NCI-H1105 treated with DMSO at 0.1 percent for 48 hours (cell line): ENCODE data around the gene PGGHG.
"Not testable (repeated sequence)": the region's sequence is repeated elsewhere in the genome, so short reads cannot be mapped to it uniquely, and the experiment has no call there.

Source experiments
- DNase-seq: peaks from one replicate; lab custom pipeline; 2025; lab: John Stamatoyannopoulos, UW

PGGHG gene

DNA sequence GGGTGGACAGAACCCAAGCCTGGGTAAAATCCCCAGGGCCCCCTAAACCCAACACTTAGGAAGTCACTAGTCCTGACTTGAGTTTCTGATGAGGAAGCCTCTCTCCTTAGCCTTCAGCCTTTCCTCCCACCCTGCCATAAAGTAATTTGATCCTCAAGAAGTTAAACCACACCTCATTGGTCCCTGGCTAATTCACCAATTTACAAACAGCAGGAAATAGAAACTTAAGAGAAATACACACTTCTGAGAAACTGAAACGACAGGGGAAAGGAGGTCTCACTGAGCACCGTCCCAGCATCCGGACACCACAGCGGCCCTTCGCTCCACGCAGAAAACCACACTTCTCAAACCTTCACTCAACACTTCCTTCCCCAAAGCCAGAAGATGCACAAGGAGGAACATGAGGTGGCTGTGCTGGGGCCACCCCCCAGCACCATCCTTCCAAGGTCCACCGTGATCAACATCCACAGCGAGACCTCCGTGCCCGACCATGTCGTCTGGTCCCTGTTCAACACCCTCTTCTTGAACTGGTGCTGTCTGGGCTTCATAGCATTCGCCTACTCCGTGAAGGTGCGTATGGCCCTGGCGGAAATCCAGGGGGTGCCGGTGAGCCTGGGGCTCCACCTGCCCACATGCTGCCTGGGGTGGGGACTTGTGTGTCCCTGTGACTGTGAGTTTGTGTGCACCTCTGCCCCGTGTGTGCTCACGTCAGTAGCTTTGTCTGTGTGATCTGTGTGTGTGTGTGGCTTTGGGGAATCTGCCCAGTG, 25.0 kb downstream of the PGGHG start, which contains the start of gene IFITM1:
IFITM1 (plus strand) TSS at position 254 of the 767 bp plus-strand sequence; CDS start at position 385, 131 bp downstream.
- DNase-seq = no peak

DNA sequence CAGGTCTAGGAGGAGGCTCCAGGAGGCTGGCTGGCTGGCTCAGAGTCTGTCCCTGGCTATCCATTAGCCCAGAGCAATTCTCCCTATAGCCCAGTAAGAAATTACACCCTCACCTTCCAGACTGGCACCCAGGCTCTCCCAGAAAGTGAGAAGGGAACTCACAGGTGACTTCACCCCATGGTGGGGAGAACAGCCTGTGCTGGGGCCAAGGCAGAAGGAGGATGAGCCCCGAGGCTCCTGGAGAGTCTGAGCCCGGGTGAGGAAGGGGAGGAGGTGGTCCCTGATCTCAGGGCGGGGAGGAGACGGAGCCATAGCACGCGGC, 25.6 kb downstream of the PGGHG start:
- DNase-seq = not testable (repeated sequence)

DNA sequence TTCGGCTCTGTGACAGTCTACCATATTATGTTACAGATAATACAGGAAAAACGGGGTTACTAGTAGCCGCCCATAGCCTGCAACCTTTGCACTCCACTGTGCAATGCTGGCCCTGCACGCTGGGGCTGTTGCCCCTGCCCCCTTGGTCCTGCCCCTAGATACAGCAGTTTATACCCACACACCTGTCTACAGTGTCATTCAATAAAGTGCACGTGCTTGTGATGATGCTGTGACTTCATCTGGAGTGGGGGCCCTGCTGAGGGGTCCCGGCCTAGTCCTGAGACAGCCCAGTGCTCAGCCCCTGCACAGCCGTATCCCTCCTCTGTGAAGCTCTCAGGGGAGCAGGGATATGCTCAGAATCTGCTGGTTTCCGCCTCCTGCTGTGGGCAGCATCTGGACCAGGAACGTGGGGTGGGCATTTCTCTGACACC, 26.1 kb downstream of the PGGHG start:
- no peak for DNase-seq

DNA sequence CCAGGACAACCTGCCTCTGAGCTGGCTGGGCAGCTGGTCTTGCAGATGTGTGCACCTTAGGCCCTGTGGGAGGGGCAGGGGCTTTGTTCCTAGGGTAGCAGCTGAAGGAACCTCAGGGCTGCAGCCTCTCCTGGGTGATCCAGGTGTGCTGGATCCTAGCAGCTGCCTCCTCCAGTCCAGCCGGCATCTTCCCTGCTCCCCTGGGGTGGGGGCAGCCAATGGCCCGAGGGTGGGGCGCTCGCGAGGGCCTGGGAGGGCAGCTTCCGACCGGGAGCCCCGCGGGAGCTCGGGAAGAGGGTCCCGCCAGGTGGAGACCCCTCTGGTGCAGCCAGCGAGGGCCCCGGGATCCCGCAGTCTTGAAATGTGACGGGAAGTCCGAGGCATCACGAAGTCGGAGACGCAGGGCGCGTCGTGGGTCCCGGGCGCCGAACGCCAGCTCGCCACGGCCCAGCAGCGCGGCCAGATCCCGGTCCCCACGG, 26.6 kb downstream of the PGGHG start:
- DNase-seq = no peak

DNA sequence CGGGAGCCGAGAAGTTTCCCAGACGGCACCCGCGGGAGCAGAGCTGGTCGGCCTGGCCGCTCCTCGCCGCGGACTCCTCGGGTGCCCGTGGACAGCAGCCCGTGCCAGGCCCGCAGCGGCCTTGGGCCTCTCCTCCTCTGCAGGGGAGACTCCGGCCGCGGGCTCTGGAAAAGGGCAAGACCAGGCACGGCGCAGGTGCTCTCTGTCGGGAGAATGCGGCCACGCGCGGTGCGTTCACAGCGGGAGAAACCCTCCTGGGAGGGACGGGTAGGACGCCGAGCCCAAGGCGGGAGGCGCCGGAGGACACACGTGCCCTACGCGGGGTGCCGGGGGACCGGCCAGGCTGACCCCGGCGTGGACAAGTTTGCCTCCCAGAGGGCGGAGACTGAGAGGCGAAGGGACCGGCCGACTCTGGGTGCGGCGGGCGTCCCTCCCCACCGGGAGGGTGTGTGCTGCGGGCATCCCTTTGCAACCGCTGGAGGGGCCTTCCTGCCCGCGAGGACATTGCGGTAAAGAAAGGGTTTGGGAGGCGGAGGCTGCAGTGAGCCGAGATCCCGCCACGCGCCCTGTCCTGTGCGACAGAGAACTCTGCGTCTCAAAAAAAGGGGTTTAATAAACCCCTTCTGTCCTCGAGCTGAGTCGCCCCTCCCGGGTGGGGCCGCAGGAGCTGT, 27.2 kb downstream of the PGGHG start:
- no peak for DNase-seq

DNA sequence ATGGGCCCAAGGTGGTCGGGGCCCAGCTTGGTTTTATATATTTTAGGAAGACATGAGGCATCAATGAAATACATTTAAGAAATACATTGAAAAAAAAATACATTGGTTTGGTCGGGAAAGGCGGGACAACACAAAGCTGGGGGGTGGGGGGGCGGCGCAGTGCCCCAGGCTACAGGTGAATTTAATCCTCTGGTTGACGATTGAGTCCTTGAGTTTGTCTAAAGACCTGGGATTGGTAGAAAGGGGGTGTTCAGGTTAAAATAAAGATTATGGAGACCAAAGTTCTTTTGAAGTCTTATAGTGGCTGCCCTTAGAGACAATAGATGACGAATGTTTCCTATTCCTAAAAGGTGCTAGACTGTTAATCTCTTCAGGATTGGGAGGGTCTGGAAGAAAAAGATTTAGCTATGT, 28.0 kb downstream of the PGGHG start:
- DNase-seq = no peak

DNA sequence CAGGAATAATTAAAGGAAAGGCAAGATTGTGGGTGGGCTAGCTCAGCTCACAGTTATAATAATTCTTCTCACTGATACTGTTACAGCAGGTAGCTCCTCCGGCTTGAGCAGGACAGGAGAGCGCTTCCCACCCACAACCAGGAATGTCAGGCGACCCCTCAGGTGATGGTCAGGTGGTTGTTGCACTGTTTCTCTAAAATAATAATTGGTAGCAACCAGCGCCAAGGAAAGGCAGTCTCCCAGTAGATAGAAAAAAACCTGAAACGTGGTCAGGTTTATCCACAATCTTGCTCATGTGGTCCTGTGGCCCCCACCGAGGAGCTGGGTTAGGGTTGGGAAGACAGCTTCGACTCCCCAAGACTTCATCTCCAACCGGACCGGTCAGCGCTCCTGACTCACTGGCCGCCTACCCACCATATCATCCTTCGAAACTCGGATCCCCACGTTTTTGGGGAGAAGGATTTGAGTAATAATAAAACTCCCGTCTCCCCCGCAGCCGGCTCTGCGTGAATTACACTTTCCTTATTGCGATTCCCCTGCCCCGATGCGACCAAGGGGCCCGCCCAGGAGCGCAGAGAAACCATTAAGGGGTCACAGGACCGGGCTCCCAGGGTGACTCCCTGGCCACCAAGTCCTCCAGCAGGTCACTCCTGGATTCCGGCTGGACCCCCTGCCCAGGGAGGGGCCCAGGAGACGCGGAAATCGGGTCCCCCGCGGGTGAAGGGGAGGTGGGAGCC, 28.9 kb downstream of the PGGHG start:
- not testable (repeated sequence) for DNase-seq

DNA sequence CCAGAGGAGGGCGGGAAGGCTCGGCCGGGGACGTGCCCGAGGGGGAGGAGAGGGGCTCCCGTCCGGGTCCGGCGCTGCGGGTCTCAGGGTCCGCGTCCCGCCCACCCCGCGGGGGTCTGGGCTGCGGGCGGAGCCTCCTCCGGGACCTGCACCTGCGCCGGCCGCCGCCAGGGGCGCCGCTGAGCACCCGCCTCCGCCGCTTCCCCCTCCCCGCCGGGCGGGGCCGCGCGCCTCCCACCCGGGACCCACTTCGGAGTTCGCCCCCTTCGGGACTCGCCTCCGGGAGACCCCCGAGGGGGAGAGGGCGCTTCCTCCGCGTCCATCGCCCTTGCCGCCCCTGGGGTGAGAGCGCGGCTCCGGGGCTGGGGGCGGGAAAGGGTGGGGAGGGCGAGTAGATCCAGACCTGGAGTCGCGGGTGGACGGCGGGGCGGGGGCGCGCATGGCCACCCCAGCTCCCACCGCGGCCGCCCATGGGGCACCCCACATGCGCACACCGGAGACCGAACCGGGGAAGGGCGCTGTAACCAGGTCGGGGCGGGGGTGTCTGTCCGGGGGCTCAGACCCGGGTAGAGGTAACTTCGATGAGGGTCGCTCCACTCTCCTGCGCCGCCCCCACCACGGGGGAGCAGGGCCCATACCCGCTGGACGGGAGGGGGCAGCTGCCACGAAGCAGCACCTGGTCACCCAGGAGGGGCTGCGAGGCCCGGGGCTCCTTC, 29.6 kb downstream of the PGGHG start:
- DNase-seq = not testable (repeated sequence)

DNA sequence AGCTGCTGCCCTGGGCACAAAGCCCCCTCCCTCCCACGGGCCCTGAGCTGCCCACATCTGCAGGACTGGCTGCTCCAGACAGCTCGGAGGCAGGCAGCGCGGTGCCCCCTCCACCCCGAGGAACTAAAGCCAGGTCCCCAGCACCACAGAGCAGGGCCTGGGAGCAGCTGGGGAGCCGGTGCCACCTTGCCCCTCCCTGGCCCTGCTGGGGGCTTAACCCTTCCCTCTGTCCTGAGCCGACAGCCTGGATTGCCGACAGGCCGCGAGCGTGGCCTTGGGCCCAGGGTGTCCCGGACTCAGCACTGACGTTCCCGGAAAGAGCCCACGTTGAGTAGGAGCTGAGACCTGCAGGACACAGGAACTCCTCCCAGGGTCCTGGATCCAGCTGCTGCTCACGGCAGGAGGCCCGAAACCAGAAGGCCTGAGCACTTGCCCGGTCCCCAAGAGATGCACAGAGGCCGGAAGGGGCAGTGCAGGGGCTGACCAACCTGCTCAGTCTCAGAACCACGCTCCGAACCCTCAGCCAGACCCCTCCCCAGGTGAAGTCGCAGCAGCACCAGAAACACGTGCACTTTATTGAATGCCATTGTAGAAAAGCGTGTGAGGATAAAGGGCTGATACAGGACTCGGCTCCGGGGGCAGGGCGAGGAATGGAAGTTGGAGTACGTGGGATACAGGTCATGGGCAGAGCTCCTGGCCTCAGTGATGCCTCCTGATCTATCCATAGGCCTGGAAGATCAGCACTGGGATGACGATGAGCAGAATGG, 30.4 kb downstream of the PGGHG start:
- not testable (repeated sequence) for DNase-seq

DNA sequence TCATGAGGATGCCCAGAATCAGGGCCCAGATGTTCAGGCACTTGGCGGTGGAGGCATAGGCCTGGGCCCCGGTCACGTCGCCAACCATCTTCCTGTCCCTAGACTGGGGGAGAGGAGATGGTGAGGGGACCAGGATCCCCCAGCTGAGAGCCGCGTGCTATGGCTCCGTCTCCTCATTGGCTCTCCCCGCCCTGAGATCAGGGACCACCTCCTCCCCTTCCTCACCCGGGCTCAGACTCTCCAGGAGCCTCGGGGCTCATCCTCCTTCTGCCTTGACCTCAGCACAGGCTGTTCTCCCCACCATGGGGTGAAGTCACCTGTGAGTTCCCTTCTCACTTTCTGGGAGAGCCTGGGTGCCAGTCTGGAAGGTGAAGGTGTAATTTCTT, 31.0 kb downstream of the PGGHG start:
- DNase-seq = not testable (repeated sequence)

DNA sequence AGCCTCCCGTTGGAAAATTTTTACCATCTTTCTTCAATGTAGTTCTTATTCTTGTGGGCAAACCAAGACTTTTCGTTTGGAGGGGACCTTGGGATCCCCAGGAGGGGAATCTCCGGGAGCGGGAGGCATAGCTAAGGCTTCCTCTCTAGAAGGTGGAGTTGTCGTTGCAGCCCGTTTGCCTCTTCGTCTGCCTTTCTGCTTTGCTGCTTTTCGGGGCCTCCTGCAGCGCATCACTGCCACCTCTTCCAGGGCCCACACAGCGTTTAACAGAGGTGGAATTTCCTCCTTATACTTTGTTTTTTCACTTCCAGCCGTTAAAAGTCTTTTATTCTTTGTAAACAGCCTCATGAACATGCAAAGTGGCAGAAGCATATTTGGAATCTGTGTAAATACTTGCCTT, 35.2 kb downstream of the PGGHG start:
- no peak for DNase-seq

DNA sequence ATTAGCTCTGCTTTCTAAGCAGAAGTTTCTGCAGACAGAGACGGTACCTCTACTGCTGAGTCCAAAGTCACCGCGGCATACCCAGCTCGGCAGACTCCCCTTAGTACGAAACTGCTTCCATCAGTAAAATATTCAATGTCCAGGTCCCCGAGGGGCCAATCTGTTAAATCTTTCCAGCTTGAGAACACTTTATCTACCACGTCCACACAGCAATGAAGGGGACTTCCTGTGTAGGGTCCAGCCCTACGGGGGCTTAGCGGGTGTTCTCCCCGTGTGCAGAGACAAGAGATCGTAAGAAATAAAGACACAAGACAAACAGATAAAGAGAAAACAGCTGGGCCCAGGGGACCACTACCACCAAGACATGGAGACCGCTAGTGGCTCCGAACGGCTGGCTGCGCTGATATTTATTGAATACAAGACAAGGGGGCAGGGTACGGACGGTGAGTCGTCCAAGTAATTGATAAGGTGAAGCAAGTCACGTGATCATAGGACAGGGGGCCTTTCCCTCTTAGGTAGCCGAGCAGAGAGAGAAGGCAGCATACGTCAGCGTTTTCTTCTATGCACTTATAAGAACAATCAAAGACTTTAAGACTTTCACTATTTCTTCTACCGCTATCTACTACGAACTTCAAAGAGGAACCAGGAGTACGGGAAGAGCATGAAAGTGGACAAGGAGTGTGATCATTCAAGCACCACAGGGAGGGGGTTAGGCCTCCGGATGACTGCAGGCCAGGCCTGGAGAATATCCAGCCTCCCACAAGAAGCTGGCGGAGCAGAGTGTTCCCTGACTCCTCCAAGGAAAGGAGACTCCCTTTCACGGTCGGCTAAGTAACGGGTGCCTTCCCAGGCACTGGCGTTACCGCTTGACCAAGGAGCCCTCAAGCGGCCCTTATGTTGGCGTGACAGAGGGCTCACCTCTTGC, 35.9 kb downstream of the PGGHG start:
- not testable (repeated sequence) for DNase-seq

DNA sequence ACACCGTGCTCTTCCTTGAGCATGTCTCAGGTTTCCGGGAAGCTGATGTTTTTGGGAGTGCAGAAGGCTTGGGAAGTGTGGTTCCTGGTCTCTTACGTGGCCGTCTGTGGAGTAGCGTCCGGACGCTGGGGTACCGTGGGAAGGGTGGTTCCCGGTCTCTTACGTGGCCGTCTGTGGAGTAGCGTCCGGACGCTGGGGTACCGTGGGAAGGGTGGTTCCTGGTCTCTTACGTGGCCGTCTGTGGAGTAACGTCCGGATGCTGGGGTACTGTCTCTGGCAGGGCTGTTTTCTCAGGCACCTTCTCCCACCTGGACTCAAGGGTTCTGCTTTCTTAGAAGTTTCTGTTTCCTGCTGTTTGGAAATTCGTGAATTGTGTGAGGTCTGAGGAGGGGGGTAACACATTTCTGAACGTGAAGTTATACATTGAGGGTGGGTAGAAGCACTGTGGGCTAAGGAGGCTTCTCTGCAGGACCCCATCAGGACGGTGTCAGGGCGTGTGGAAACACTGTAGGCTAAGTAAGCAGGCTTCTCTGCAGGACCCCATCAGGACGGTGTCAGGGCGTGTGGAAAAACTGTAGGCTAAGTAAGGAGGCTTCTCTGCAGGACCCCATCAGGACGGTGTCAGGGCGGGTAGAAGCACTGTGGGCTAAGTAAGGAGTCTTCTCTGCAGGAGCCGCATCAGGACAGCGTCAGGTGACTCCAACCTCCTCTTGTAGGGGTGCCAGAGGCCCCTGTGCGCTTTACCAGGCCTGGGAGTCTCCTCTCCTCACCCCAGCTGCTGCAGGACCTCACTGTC, 37.1 kb downstream of the PGGHG start:
- DNase-seq = no peak

DNA sequence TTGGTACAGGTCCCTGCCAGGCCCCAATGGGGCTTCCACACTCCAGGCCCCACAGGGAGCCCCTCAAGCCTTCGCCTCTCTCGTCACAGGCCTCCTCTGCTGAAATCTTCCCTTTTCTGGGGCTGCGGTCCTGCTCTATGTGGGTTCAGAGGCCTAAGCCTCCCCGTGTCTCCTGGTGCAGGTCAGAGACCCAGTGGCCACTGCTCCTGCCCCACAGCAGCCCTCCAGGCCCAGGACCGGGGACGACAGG, 37.6 kb downstream of the PGGHG start:
- DNase-seq = no peak

DNA sequence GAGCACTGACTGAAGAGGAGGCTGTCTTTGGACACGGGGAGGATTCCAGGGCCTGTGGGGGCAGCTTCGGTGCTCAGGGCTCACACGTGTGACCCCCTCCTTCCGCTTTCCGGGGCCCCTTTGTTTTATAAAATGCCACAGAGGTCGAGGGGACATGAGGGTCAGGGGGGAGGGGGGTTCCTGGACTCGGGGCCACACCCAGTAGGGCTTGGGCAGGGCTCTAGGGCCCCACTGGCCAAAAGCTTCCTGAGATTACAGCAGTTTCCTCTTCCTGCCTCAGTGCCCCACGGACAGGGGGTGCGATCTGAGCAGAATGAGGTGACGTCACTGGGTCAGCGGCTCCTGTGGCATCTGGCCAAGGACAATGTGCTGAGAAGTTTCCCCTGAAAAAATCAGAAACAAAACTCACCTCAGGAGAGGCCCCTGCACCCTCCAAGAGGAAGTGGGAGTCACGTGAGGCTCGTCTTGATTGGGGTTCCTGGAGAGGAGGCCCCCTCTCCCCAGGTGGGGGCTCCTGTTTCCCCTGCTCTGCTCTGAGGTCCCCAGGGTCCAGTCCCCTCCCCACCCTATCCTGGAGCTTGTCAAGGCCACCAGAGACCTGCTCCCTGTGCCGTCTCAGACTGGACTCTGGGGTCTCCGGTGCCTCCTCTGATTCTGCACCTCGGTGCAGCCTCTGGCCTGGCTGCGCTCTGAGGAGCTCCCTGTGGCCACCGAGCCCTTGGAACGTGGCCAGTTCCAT, 38.1 kb downstream of the PGGHG start:
- no peak for DNase-seq

DNA sequence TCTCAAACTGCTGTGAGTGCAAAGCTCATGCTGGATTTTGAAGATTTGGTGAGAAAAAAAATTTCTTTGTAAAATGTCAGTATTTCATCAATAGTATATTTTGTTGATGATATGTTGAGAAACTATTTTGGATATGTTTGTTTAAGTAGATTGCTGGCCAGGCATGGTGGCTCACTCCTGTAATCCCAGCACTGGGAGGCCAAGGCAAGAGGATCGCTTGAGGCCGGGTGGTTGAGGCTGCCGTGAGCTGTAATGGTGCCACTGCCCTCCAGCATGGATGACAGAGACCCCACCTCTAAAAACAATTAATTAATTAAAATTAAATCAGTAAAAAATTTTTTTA, 38.6 kb downstream of the PGGHG start:
- DNase-seq = no peak

DNA sequence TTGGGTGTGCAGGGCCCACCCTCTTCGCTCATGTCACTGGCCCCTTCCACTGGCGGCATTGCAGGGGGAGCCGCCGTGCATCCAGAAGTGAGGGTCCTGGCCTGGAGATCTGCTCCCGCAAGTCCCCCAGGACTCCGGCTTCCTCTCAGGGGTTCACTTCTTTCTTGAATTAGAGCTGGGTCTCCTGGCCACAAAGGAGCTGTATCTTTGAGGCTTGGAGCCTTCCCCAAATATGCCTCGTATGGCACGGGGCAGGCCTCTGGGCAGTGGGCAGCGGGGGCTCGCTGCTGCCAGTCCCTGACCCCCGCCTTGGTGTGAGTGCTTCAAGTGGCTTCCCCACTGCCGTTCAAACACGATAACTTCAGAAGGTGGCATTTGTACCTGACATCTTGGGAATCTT, 39.1 kb downstream of the PGGHG start:
- no peak for DNase-seq

DNA sequence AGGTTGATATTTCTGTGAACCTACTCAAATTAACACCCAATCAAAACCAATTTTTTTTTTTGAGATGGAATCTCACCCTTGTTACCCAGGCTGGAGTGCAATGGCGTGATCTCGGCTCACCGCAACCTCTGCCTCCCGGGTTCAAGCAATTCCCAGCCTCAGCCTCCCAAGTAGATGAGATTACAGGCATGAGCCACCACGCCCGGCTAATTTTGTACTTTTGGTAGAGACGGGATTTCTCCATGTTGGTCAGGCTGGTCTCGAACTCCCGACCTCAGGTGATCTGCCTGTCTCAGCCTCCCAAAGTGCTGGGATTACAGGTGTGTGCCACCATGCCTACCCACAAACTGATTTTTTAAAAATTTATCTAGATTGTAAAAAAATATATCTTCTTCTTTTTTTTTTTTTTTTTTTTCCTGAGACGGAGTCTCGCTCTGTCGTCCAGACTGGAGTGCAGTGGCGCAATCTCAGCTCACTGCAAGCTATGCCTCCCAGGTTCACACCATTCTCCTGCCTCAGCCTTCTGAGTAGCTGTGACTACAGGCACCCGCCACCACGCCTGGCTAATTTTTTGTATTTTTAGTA, 39.7 kb downstream of the PGGHG start:
- not testable (repeated sequence) for DNase-seq

DNA sequence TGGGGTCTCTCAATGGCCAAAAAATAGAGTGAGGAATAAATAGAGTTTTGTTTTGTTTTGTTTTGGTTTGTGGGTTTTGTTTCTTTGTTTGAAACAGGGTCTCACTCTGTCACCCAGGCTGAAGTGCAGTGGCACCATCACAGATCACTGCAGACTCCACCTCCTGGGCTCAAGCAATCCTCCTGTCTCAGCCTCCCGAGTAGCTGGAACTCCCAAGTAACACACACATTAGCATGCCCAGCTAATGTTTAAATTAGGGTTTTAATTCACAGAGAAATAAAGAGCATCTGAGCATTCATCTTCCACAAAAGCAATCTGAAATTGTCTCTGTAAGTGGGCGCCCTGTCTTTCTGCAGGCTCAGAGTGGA, 40.9 kb downstream of the PGGHG start:
- DNase-seq = no peak
